Stimulated activated naive CD8-positive, alpha-beta T cell treated with anti-CD3 and anti-CD28 coated beads, Interleukin-15, amount 100 ng/mL, for 72 hours (primary cell): Measurements from ENCODE around the gene PLCD1.
"Not testable (repeated sequence)": the region's sequence is repeated elsewhere in the genome, so short reads cannot be mapped to it uniquely, and the experiment has no call there.

Experiments used
- ATAC-seq: fragments of 150-1000 bp; cut with Tn5 transposase; 2 replicates; pipeline ENCODE4 v1.10.0; 2021; ENCODE audit warnings: mild to moderate bottlenecking, moderate library complexity
- DNase-seq, 2 donors: peaks; one replicate each; pipeline ENCODE4 v3.0.0; 2021 to 2022
- H3K27ac Mint-ChIP-seq, 2 donors: one replicate each; pipeline ENCODE4 v1.8.0; 2022; ENCODE audit warnings: mild to moderate bottlenecking in 2 of 2, mixed read lengths in 2 of 2, moderate library complexity in 2 of 2
- H3K27me3 Mint-ChIP-seq: one replicate; pipeline ENCODE4 v1.8.0; 2022; ENCODE audit warnings: mixed read lengths
- H3K4me1 Mint-ChIP-seq: one replicate; pipeline ENCODE4 v1.8.0; 2022; ENCODE audit warnings: mild to moderate bottlenecking, mixed read lengths
- H3K4me3 Mint-ChIP-seq, 2 donors: one replicate each; pipeline ENCODE4 v1.8.0; 2022; ENCODE audit warnings: mild to moderate bottlenecking in 2 of 2, mixed read lengths in 2 of 2, moderate library complexity in 1 of 2
- H3K9me3 Mint-ChIP-seq, 2 donors: one replicate each; pipeline ENCODE4 v1.8.0; 2022; ENCODE audit warnings: mixed read lengths in 2 of 2

Gene PLCD1

GRCh38 chr3:37990527-37990926 lies 38.9 kb downstream of the PLCD1 start, which contains the start of gene VILL:
Gene VILL (plus strand): TSS chr3:37990786. CDS start chr3:37993673, 2,887 bp downstream.
- peak within 1 kb of the TSS in 1 of 2 donors; percentile 63 for H3K27ac Mint-ChIP-seq
- H3K4me3 Mint-ChIP-seq = no peak within 1 kb of the TSS
- H3K4me1 Mint-ChIP-seq = peaks cover 24% of the 10 kb centered on the region
- DNase-seq (no peak), ATAC-seq (no peak)
- H3K27me3 Mint-ChIP-seq = no peaks in the 10 kb centered on the region
- H3K9me3 Mint-ChIP-seq = no peaks in the 10 kb centered on the region

- no peaks in the 10 kb centered on the region for H3K27me3 Mint-ChIP-seq
- no peaks in the 10 kb centered on the region for H3K9me3 Mint-ChIP-seq
- H3K4me3 Mint-ChIP-seq = no peak overlapping the region
- no peak for DNase-seq
- no peak overlapping the region for H3K27ac Mint-ChIP-seq
- no peak for ATAC-seq
- peaks cover 18% of the 10 kb centered on the region for H3K4me1 Mint-ChIP-seq
Measured at GRCh38 chr3:37989821-37990480, 39.5 kb downstream of the PLCD1 start.

DNA sequence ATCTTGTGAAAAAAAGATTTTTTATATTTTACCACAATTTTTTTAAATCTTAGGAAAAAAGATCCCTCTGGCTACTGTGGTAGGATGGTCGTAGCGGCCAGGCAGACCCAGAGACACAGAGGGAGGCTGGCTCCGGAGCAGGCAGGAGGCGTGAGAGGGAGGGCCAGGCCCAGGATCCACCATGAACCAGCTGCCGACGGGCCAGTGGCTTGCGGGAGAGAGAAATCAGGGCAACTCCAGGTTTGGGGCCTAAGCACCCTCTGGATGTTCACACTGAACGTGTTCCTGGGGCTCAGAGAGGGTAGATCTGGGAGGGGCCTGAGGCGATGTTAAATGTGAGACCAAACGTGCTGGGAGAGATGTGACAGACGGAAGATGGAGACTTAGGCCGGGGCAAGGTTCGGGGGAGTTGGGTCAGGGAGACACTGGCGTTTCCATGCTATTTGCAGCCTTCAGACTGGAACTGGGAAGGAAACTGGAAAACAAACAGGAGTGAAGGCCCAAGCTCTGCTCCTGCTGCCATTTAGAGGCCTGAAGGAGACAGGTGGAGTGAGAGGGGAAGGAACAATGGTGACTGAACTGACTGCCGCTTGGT lies 40.4 kb downstream of the PLCD1 start:
- no peaks in the 10 kb centered on the region for H3K27me3 Mint-ChIP-seq
- peak overlapping the region in 1 of 2 donors; percentile 15 for H3K27ac Mint-ChIP-seq
- DNase-seq (no peak), ATAC-seq (no peak)
- no peaks in the 10 kb centered on the region for H3K9me3 Mint-ChIP-seq
- no peak overlapping the region for H3K4me3 Mint-ChIP-seq
- peaks cover 12% of the 10 kb centered on the region for H3K4me1 Mint-ChIP-seq

- ATAC-seq, H3K9me3 Mint-ChIP-seq, H3K27me3 Mint-ChIP-seq, H3K4me3 Mint-ChIP-seq, DNase-seq, H3K4me1 Mint-ChIP-seq: not testable (repeated sequence)
- peak overlapping the region in 1 of 2 donors; percentile 48 for H3K27ac Mint-ChIP-seq
Measured at GRCh38 chr3:37988376-37988775, 41.1 kb downstream of the PLCD1 start.

DNA sequence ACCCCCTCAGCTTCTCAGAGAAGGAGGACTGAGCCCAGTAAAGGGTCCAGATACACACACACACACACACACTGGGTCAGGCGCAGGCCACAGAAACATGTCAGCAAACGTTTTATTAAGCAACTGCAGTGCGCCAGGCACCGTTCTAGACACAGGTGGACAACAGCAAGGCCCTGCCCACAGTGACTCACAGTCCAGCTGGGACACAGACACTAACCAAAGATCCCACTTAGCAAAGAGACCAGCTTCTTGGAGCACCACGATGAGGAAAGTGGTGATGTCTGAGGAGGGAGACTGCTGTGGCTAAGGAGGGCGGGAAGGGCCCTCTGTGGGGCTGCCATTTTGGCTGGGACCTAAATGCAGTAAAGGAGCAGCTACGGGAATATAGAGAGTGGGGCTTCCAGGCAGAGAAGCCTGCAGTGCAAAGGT lies 41.7 kb downstream of the PLCD1 start:
- Mint-ChIP-seq H3K27me3 (no peaks in the 10 kb centered on the region), H3K9me3 (no peaks in the 10 kb centered on the region), H3K27ac (no peak overlapping the region), H3K4me3 (no peak overlapping the region), H3K4me1 (no peaks in the 10 kb centered on the region)
- DNase-seq = no peak
- no peak for ATAC-seq

- no peak overlapping the region for H3K27ac Mint-ChIP-seq
- H3K4me3 Mint-ChIP-seq = no peak overlapping the region
- no peaks in the 10 kb centered on the region for H3K9me3 Mint-ChIP-seq
- no peak for ATAC-seq
- H3K27me3 Mint-ChIP-seq = no peaks in the 10 kb centered on the region
- H3K4me1 Mint-ChIP-seq = no peaks in the 10 kb centered on the region
- DNase-seq = no peak
Measured at GRCh38 chr3:37987315-37987697, 42.1 kb downstream of the PLCD1 start.

DNA sequence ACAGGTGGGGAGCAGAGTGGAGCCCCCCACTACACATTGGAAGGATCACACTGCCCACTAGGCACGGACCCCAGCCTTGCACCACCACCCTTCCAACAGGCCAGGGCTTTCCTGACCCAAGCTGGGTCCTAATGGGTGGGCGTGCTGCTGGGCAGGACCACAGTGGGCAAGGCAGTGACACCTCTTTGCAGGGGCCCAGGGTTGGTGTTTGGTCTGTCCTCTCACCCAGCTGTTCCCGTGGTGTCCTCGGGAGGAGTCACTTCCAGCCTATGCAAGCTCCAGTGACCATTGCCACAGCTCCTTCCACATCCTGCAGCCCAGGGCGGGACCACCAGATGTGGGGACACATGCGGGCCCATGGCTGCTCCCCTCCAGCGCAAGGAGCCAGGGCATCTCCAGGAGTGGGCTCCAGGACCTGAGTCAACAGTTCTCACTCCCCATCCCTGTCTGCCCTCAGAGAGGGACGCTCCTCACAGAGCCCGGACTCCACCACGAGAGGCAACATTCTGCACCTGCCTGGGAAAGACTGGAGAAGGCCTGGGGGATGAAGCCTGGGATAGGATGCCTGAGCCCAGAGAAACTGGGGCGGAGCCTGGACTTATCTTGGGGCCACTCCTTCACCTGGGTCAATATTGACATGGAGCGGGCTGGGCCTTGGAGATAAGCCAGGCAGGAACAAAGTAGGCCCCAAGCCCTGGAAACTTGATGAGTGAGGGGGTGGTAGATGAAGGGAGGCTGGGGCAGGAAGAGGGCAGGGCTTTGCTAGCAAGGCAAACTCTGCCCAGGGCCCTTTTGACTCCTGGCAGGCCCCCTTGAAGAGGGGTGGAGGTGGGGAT lies 42.7 kb downstream of the PLCD1 start:
- Mint-ChIP-seq H3K27me3 (no peaks in the 10 kb centered on the region), H3K4me3 (no peak overlapping the region)
- ATAC-seq = no peak

DNA sequence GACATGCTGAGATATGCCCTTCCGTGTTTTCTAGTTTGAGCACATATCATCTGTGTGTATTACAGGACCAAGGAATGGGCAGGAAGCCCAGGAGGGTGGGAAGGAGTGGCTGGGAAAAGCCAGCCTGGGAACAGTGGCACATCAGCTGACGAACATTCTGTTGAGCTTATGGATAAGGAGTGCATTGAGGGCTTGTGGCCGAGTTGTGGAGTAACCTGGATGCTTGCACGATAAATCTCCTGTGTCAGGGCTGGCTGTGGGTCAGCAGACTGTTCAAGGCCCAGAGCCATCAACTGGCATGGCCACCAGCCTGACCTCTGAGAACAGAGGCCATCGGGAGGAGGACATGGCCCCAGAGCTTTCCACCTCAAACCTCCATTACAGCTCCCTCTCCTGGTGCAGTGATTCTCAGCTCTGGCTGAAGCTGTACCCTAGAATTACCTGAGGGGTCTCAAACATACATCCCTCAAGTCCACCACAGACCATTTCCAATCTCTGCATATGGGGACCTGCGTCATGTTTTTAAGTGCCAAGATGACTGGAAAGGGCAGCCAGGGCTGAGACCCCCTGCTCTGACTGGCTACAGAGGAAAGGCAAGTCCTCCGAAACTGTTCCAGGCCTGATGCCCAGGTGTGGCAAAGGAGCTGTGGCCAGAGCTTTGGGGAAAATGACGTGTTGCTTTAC lies 43.7 kb downstream of the PLCD1 start:
- Mint-ChIP-seq H3K9me3 (no peaks in the 10 kb centered on the region), H3K4me3 (no peak overlapping the region), H3K4me1 (no peaks in the 10 kb centered on the region), H3K27ac (no peak overlapping the region), H3K27me3 (no peaks in the 10 kb centered on the region)
- DNase-seq = no peak
- ATAC-seq = no peak

More for the DNA sequence above, 42.7 kb downstream of the PLCD1 start:
- Mint-ChIP-seq H3K4me1 (no peaks in the 10 kb centered on the region), H3K27ac (peak overlapping the region in 1 of 2 donors; percentile 13), H3K9me3 (no peaks in the 10 kb centered on the region)
- no peak for DNase-seq

GRCh38 chr3:37984596-37984995 lies 44.8 kb downstream of the PLCD1 start:
- Mint-ChIP-seq H3K27me3 (no peaks in the 10 kb centered on the region), H3K4me3 (no peak overlapping the region), H3K27ac (no peak overlapping the region), H3K4me1 (no peaks in the 10 kb centered on the region), H3K9me3 (no peaks in the 10 kb centered on the region)
- DNase-seq (no peak), ATAC-seq (no peak)

- no peaks in the 10 kb centered on the region for H3K9me3 Mint-ChIP-seq
- no peak overlapping the region for H3K4me3 Mint-ChIP-seq
- no peaks in the 10 kb centered on the region for H3K27me3 Mint-ChIP-seq
- ATAC-seq (no peak), DNase-seq (no peak)
- H3K4me1 Mint-ChIP-seq = no peaks in the 10 kb centered on the region
- no peak overlapping the region for H3K27ac Mint-ChIP-seq
Measured at GRCh38 chr3:37984051-37984450, 45.4 kb downstream of the PLCD1 start.

DNA sequence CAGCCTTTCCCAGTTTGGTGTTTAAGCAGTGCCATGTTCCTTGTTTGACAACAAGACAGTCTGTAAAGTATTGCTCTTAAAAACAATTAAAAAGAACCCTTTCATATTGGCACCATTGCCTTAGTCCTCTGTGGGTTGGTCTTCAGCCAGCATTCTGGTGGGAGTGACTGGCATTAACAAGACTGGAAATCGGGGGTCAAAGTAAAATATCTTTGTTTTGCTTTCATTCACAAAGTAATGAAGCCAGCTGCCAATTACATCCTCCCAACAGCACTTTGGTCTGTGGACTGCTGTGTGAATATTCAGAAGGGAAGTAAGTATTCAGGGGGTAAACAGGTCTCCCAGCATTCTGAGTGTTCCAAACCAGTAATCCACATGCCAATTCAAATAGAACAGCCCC lies 47.1 kb downstream of the PLCD1 start:
- DNase-seq = no peak
- Mint-ChIP-seq H3K4me3 (no peak overlapping the region), H3K27ac (no peak overlapping the region), H3K4me1 (no peaks in the 10 kb centered on the region), H3K27me3 (no peaks in the 10 kb centered on the region), H3K9me3 (no peaks in the 10 kb centered on the region)
- ATAC-seq = no peak

DNA sequence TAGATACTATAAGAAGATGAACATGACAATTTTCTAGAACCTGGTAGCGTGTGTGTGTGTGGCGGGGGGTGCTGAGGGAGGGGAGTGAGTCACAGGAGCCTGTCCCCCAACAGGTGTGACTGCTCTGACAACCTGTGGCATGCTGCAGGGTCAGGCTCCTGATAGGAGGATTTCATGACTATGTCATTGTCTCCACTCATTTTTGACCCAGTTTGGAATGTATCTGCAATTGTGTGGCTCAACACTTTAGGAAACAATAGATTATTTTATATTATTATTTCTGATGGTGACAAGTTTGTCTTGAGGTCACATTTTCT lies 48.1 kb downstream of the PLCD1 start:
- H3K4me1 Mint-ChIP-seq = no peaks in the 10 kb centered on the region
- H3K9me3 Mint-ChIP-seq = no peaks in the 10 kb centered on the region
- H3K27me3 Mint-ChIP-seq = no peaks in the 10 kb centered on the region
- DNase-seq = no peak
- ATAC-seq = no peak
- no peak overlapping the region for H3K4me3 Mint-ChIP-seq
- no peak overlapping the region for H3K27ac Mint-ChIP-seq

- DNase-seq = no peak
- Mint-ChIP-seq H3K27me3 (no peaks in the 10 kb centered on the region), H3K27ac (no peak overlapping the region), H3K9me3 (no peaks in the 10 kb centered on the region), H3K4me3 (no peak overlapping the region), H3K4me1 (no peaks in the 10 kb centered on the region)
- no peak for ATAC-seq
Measured at GRCh38 chr3:37980462-37981347, 48.7 kb downstream of the PLCD1 start.

- Mint-ChIP-seq H3K9me3 (no peaks in the 10 kb centered on the region), H3K4me1 (peaks cover 3% of the 10 kb centered on the region), H3K4me3 (no peak overlapping the region), H3K27ac (no peak overlapping the region), H3K27me3 (no peaks in the 10 kb centered on the region)
- ATAC-seq (no peak), DNase-seq (no peak)
Measured at GRCh38 chr3:37979541-37980461, 49.6 kb downstream of the PLCD1 start.
